ENCODE measurements around the gene RPUSD3.

Gene RPUSD3

GRCh38 chr3:9843715-9844438, at the start of gene RPUSD3:
Gene RPUSD3 (minus strand): TSS chr3:9844008. CDS start chr3:9843990, 18 bp downstream.
- H3K27ac ChIP-seq (ENCODE audit: low read length), result peak within 1 kb of the TSS; percentile 30
- peak within 1 kb of the TSS; percentile 98 for H3K4me3 ChIP-seq (ENCODE audit: low read length)
- peaks cover 26% of the 10 kb centered on the region for H3K36me3 ChIP-seq (ENCODE audit: insufficient read depth, low read depth, low read length)
- no peaks in the 10 kb centered on the region for H3K9me3 ChIP-seq (ENCODE audit: insufficient read depth, low read depth, low read length)
- H3K9ac ChIP-seq (ENCODE audit: low read depth, low read length), result peak within 1 kb of the TSS; percentile 93; the same call in 1 of the 2 replicates
- no peaks in the 10 kb centered on the region for H3K27me3 ChIP-seq (ENCODE audit: insufficient read depth, low read length)
- H3K4me1 ChIP-seq (ENCODE audit: insufficient read depth, low read length), result no peaks in the 10 kb centered on the region

- H3K27ac ChIP-seq (ENCODE audit: low read length), result peak overlapping the region; percentile 63
- no peaks in the 10 kb centered on the region for H3K9me3 ChIP-seq (ENCODE audit: insufficient read depth, low read depth, low read length)
- peak overlapping the region; percentile 87 for H3K4me3 ChIP-seq (ENCODE audit: low read length)
- peaks cover 20% of the 10 kb centered on the region for H3K36me3 ChIP-seq (ENCODE audit: insufficient read depth, low read depth, low read length)
- H3K27me3 ChIP-seq (ENCODE audit: insufficient read depth, low read length), result no peaks in the 10 kb centered on the region
- H3K9ac ChIP-seq (ENCODE audit: low read depth, low read length), result peak overlapping the region; percentile 94
- no peaks in the 10 kb centered on the region for H3K4me1 ChIP-seq (ENCODE audit: insufficient read depth, low read length)
Measured at GRCh38 chr3:9891072-9891622, 47.3 kb upstream of the RPUSD3 start.

- Histone ChIP-seq H3K9ac (ENCODE audit: low read depth, low read length) (peak within 1 kb of the TSS; percentile 94), H3K36me3 (ENCODE audit: insufficient read depth, low read depth, low read length) (peaks cover 20% of the 10 kb centered on the region), H3K4me3 (ENCODE audit: low read length) (peak within 1 kb of the TSS; percentile 87), H3K27ac (ENCODE audit: low read length) (peak within 1 kb of the TSS; percentile 63), H3K9me3 (ENCODE audit: insufficient read depth, low read depth, low read length) (no peaks in the 10 kb centered on the region), H3K4me1 (ENCODE audit: insufficient read depth, low read length) (no peaks in the 10 kb centered on the region), H3K27me3 (ENCODE audit: insufficient read depth, low read length) (no peaks in the 10 kb centered on the region)
Measured at GRCh38 chr3:9890249-9891071, 46.7 kb upstream of the RPUSD3 start, which contains the start of gene JAGN1. Gene JAGN1 (plus strand): TSS chr3:9890610. CDS start chr3:9890723, 113 bp downstream.

- no peak overlapping the region for H3K27ac ChIP-seq (ENCODE audit: low read length)
- H3K36me3 ChIP-seq (ENCODE audit: insufficient read depth, low read depth, low read length), result peaks cover 20% of the 10 kb centered on the region
- H3K4me3 ChIP-seq (ENCODE audit: low read length), result no peak overlapping the region
- H3K9ac ChIP-seq (ENCODE audit: low read depth, low read length), result no peak overlapping the region
- no peaks in the 10 kb centered on the region for H3K27me3 ChIP-seq (ENCODE audit: insufficient read depth, low read length)
- no peaks in the 10 kb centered on the region for H3K9me3 ChIP-seq (ENCODE audit: insufficient read depth, low read depth, low read length)
- H3K4me1 ChIP-seq (ENCODE audit: insufficient read depth, low read length), result no peaks in the 10 kb centered on the region
Measured at GRCh38 chr3:9889405-9889804, 45.6 kb upstream of the RPUSD3 start.

GRCh38 chr3:9888540-9888939, 44.7 kb upstream of the RPUSD3 start:
- Histone ChIP-seq H3K27ac (ENCODE audit: low read length) (no peak overlapping the region), H3K4me1 (ENCODE audit: insufficient read depth, low read length) (peaks cover 2% of the 10 kb centered on the region; the same call in 1 of the 2 replicates), H3K9ac (ENCODE audit: low read depth, low read length) (no peak overlapping the region), H3K36me3 (ENCODE audit: insufficient read depth, low read depth, low read length) (peaks cover 13% of the 10 kb centered on the region), H3K27me3 (ENCODE audit: insufficient read depth, low read length) (no peaks in the 10 kb centered on the region), H3K4me3 (ENCODE audit: low read length) (no peak overlapping the region), H3K9me3 (ENCODE audit: insufficient read depth, low read depth, low read length) (no peaks in the 10 kb centered on the region)

GRCh38 chr3:9887480-9887879, 43.7 kb upstream of the RPUSD3 start:
- H3K4me3 ChIP-seq (ENCODE audit: low read length), result no peak overlapping the region
- no peak overlapping the region for H3K27ac ChIP-seq (ENCODE audit: low read length)

GRCh38 chr3:9886328-9886727, 42.5 kb upstream of the RPUSD3 start:
- Histone ChIP-seq H3K27ac (ENCODE audit: low read length) (no peak overlapping the region), H3K9me3 (ENCODE audit: insufficient read depth, low read depth, low read length) (no peaks in the 10 kb centered on the region), H3K9ac (ENCODE audit: low read depth, low read length) (no peak overlapping the region), H3K27me3 (ENCODE audit: insufficient read depth, low read length) (no peaks in the 10 kb centered on the region), H3K36me3 (ENCODE audit: insufficient read depth, low read depth, low read length) (no peaks in the 10 kb centered on the region), H3K4me3 (ENCODE audit: low read length) (no peak overlapping the region), H3K4me1 (ENCODE audit: insufficient read depth, low read length) (peaks cover 2% of the 10 kb centered on the region; the same call in 1 of the 2 replicates)

More at GRCh38 chr3:9887480-9887879, 43.7 kb upstream of the RPUSD3 start:
- Histone ChIP-seq H3K9ac (ENCODE audit: low read depth, low read length) (no peak overlapping the region), H3K9me3 (ENCODE audit: insufficient read depth, low read depth, low read length) (no peaks in the 10 kb centered on the region), H3K36me3 (ENCODE audit: insufficient read depth, low read depth, low read length) (peaks cover 3% of the 10 kb centered on the region), H3K4me1 (ENCODE audit: insufficient read depth, low read length) (peaks cover 2% of the 10 kb centered on the region; the same call in 1 of the 2 replicates), H3K27me3 (ENCODE audit: insufficient read depth, low read length) (no peaks in the 10 kb centered on the region)

GRCh38 chr3:9884555-9885165, 40.9 kb upstream of the RPUSD3 start:
- H3K4me1 ChIP-seq (ENCODE audit: insufficient read depth, low read length), result peaks cover 2% of the 10 kb centered on the region; the same call in 1 of the 2 replicates
- no peaks in the 10 kb centered on the region for H3K9me3 ChIP-seq (ENCODE audit: insufficient read depth, low read depth, low read length)
- no peaks in the 10 kb centered on the region for H3K27me3 ChIP-seq (ENCODE audit: insufficient read depth, low read length)
- H3K4me3 ChIP-seq (ENCODE audit: low read length), result no peak overlapping the region
- H3K36me3 ChIP-seq (ENCODE audit: insufficient read depth, low read depth, low read length), result no peaks in the 10 kb centered on the region
- no peak overlapping the region for H3K27ac ChIP-seq (ENCODE audit: low read length)
- no peak overlapping the region for H3K9ac ChIP-seq (ENCODE audit: low read depth, low read length)

- peaks cover 2% of the 10 kb centered on the region; the same call in 1 of the 2 replicates for H3K4me1 ChIP-seq (ENCODE audit: insufficient read depth, low read length)
- no peaks in the 10 kb centered on the region for H3K9me3 ChIP-seq (ENCODE audit: insufficient read depth, low read depth, low read length)
- H3K27ac ChIP-seq (ENCODE audit: low read length), result no peak overlapping the region
- H3K27me3 ChIP-seq (ENCODE audit: insufficient read depth, low read length), result no peaks in the 10 kb centered on the region
- no peaks in the 10 kb centered on the region for H3K36me3 ChIP-seq (ENCODE audit: insufficient read depth, low read depth, low read length)
- no peak overlapping the region for H3K9ac ChIP-seq (ENCODE audit: low read depth, low read length)
- H3K4me3 ChIP-seq (ENCODE audit: low read length), result no peak overlapping the region
Measured at GRCh38 chr3:9883706-9884554, 40.1 kb upstream of the RPUSD3 start.

GRCh38 chr3:9881441-9881840, 37.6 kb upstream of the RPUSD3 start:
- Histone ChIP-seq H3K36me3 (ENCODE audit: insufficient read depth, low read depth, low read length) (no peaks in the 10 kb centered on the region), H3K4me1 (ENCODE audit: insufficient read depth, low read length) (peaks cover 2% of the 10 kb centered on the region; the same call in 1 of the 2 replicates), H3K27ac (ENCODE audit: low read length) (no peak overlapping the region), H3K4me3 (ENCODE audit: low read length) (no peak overlapping the region), H3K9ac (ENCODE audit: low read depth, low read length) (no peak overlapping the region), H3K9me3 (ENCODE audit: insufficient read depth, low read depth, low read length) (no peaks in the 10 kb centered on the region), H3K27me3 (ENCODE audit: insufficient read depth, low read length) (no peaks in the 10 kb centered on the region)
